HG03432 (cell line): Measurements from ENCODE around the gene MAGOHB.
"Not testable (repeated sequence)": the region's sequence is repeated elsewhere in the genome, so short reads cannot be mapped to it uniquely, and the experiment has no call there.

Experiments used
- ATAC-seq: cut with Tn5 transposase; IDR thresholded peaks from one replicate; pipeline ENCODE4 v1.9.1; 2021; ENCODE audit warnings: mild to moderate bottlenecking, moderate library complexity; ENCODE audit not compliant: unreplicated experiment

The MAGOHB gene

GRCh38 chr12:10614056-10614370 lies 604 bp upstream of the MAGOHB start:
- no peak for ATAC-seq

- peak; percentile 9 for ATAC-seq
These were observed 443 bp downstream of the MAGOHB start for GRCh38 chr12:10612984-10613348.

GRCh38 chr12:10612110-10612509 lies 1.3 kb downstream of the MAGOHB start:
- no peak for ATAC-seq

GRCh38 chr12:10611258-10611657 lies 2.2 kb downstream of the MAGOHB start:
- not testable (repeated sequence) for ATAC-seq

GRCh38 chr12:10610188-10610587 lies 3.2 kb downstream of the MAGOHB start:
- ATAC-seq = no peak

GRCh38 chr12:10607885-10608458 lies 5.4 kb downstream of the MAGOHB start:
- no peak for ATAC-seq

GRCh38 chr12:10601860-10602259 lies 11.5 kb downstream of the MAGOHB start:
- no peak for ATAC-seq

- no peak for ATAC-seq
These were observed 12.4 kb downstream of the MAGOHB start for GRCh38 chr12:10600988-10601387.

GRCh38 chr12:10595881-10596280 lies 17.5 kb downstream of the MAGOHB start:
- no peak for ATAC-seq

GRCh38 chr12:10590966-10591365 lies 22.4 kb downstream of the MAGOHB start:
- no peak for ATAC-seq

- no peak for ATAC-seq
These were observed 29.0 kb downstream of the MAGOHB start for GRCh38 chr12:10584415-10584814.

- ATAC-seq = no peak
These were observed 30.7 kb downstream of the MAGOHB start for GRCh38 chr12:10582704-10583103.

- not testable (repeated sequence) for ATAC-seq
These were observed 31.3 kb downstream of the MAGOHB start for GRCh38 chr12:10582133-10582532.

GRCh38 chr12:10574307-10574706 lies 39.1 kb downstream of the MAGOHB start:
- ATAC-seq = no peak

GRCh38 chr12:10572021-10572490 lies 41.4 kb downstream of the MAGOHB start:
- ATAC-seq = not testable (repeated sequence)

- no peak for ATAC-seq
These were observed 42.3 kb downstream of the MAGOHB start for GRCh38 chr12:10571141-10571540.

GRCh38 chr12:10567813-10568212 lies 45.6 kb downstream of the MAGOHB start:
- ATAC-seq = no peak

- no peak for ATAC-seq
These were observed 49.4 kb downstream of the MAGOHB start for GRCh38 chr12:10563966-10564365.

- ATAC-seq = no peak
These were observed 50.4 kb downstream of the MAGOHB start for GRCh38 chr12:10563002-10563401.

GRCh38 chr12:10562306-10562933 lies 51.0 kb downstream of the MAGOHB start:
- no peak for ATAC-seq

GRCh38 chr12:10559244-10559643 lies 54.2 kb downstream of the MAGOHB start:
- ATAC-seq = no peak

GRCh38 chr12:10558789-10559188 lies 54.6 kb downstream of the MAGOHB start:
- ATAC-seq = no peak

- ATAC-seq = no peak
These were observed 55.1 kb downstream of the MAGOHB start for GRCh38 chr12:10558301-10558700.
